Fibroblast of the aortic adventitia (primary cell): ENCODE data around the gene TPO. TPM values are rescaled to one million over a fixed set of nuclear protein-coding genes. Genes with fewer than 3 reads are reported as not detected.
"Not testable (repeated sequence)": the region's sequence is repeated elsewhere in the genome, so short reads cannot be mapped to it uniquely, and the experiment has no call there.

Source experiments
- DNase-seq: peaks from one replicate; pipeline ENCODE4 v3.0.0-alpha.2; 2010; ENCODE audit warnings: low read depth
- H3K4me3 ChIP-seq: 2 replicates; pipeline ENCODE4 v1.5.1; 2011; ENCODE audit warnings: low read depth, mild to moderate bottlenecking, control low read depth, low read length, moderate library complexity
- CTCF ChIP-seq: IDR thresholded peaks from 2 replicates; pipeline ENCODE4 v1.5.1; 2011; ENCODE audit warnings: mild to moderate bottlenecking, low read length, control low read depth, inconsistent platforms; ENCODE audit not compliant: insufficient read depth
- total RNA-seq: library from RNA; depleted of rRNA; stranded (reverse); fragments of >200 nt; gene quantifications from 2 replicates; pipeline ENCODE4 v1.2.3, GENCODE V29; 2012; ENCODE audit warnings: low replicate concordance

The TPO gene
- total RNA-seq, 1 donor, result not detected

GRCh38 chr2:1484131-1484884 lies 71.0 kb downstream of the TPO start:
- H3K4me3 ChIP-seq, result no peak overlapping the region
- no peak for DNase-seq
- no peak for TF ChIP-seq CTCF

- no peak for DNase-seq
- no peak for TF ChIP-seq CTCF
- H3K4me3 ChIP-seq, result no peak overlapping the region
These were observed 73.4 kb downstream of the TPO start for GRCh38 chr2:1486670-1487069.

GRCh38 chr2:1487758-1488157 lies 74.5 kb downstream of the TPO start:
- TF ChIP-seq CTCF, result no peak
- no peak overlapping the region for H3K4me3 ChIP-seq
- DNase-seq, result no peak

- TF ChIP-seq CTCF, result no peak
These were observed 75.0 kb downstream of the TPO start for GRCh38 chr2:1488181-1488671.

GRCh38 chr2:1488851-1489250 lies 75.6 kb downstream of the TPO start:
- no peak for DNase-seq
- no peak for TF ChIP-seq CTCF
- no peak overlapping the region for H3K4me3 ChIP-seq

More at GRCh38 chr2:1488181-1488671, 75.0 kb downstream of the TPO start:
- H3K4me3 ChIP-seq, result no peak overlapping the region
- no peak for DNase-seq

- H3K4me3 ChIP-seq, result no peak overlapping the region
- DNase-seq, result no peak
- TF ChIP-seq CTCF, result no peak
These were observed 76.2 kb downstream of the TPO start for GRCh38 chr2:1489486-1489885.

GRCh38 chr2:1490381-1490780 lies 77.1 kb downstream of the TPO start:
- DNase-seq, H3K4me3 ChIP-seq: not testable (repeated sequence)
